NT2/D1 (cell line): ENCODE results near the gene ARL8A.
A peak's percentile ranks its signal among the peaks of the same experiment; 100 is the strongest.
"Not testable (repeated sequence)": the region's sequence is repeated elsewhere in the genome, so short reads cannot be mapped to it uniquely, and the experiment has no call there.

ENCODE experiments used
- DNase-seq: peaks from one replicate; pipeline ENCODE4 v3.0.0-alpha.2; 2011; ENCODE audit warnings: low read depth, low spot score
- H3K27me3 ChIP-seq: 2 replicates; pipeline ENCODE4 v1.6.0; 2011; ENCODE audit warnings: mild to moderate bottlenecking; ENCODE audit not compliant: insufficient read length, insufficient read depth
- H3K36me3 ChIP-seq: 2 replicates; pipeline ENCODE4 v1.6.1; 2011; ENCODE audit warnings: mild to moderate bottlenecking, low read length, mixed read lengths; ENCODE audit not compliant: insufficient read depth, insufficient read length
- H3K4me1 ChIP-seq: 2 replicates; pipeline ENCODE4 v1.5.1; 2011; ENCODE audit not compliant: insufficient read depth, insufficient read length
- H3K4me3 ChIP-seq: 2 replicates; pipeline ENCODE4 v1.5.1; 2011; ENCODE audit warnings: low read depth; ENCODE audit not compliant: insufficient read length
- H3K9ac ChIP-seq: 2 replicates; pipeline ENCODE4 v1.6.0; 2011; ENCODE audit warnings: low read depth; ENCODE audit not compliant: insufficient read length
- H3K9me3 ChIP-seq: 2 replicates; pipeline ENCODE4 v1.5.1; 2011; ENCODE audit warnings: mild to moderate bottlenecking, low read length; ENCODE audit not compliant: insufficient read depth
- SUZ12 ChIP-seq: IDR thresholded peaks from 2 replicates; pipeline ENCODE4 v1.6.1; 2011; ENCODE audit not compliant: insufficient read length, insufficient read depth; ENCODE audit errors: extremely low read depth
- YY1 ChIP-seq: IDR thresholded peaks from 2 replicates; pipeline ENCODE4 v1.6.1; 2011; ENCODE audit not compliant: insufficient read length, insufficient read depth
- ZNF274 ChIP-seq: IDR thresholded peaks from 2 replicates; pipeline ENCODE4 v1.6.1; 2011; ENCODE audit warnings: mild to moderate bottlenecking, low read depth, low read length

ARL8A gene

GRCh38 chr1:202144402-202145067 is at the start of gene ARL8A:
Gene ARL8A, minus strand, starts transcription at chr1:202144737. Its CDS starts 165 bp downstream, at chr1:202144572.
- H3K4me3 ChIP-seq = peak within 1 kb of the TSS; percentile 85
- H3K4me1 ChIP-seq = peaks cover 6% of the 10 kb centered on the region
- H3K9ac ChIP-seq = peak within 1 kb of the TSS; percentile 88
- TF ChIP-seq SUZ12 = no peak
- TF ChIP-seq YY1 = no peak
- no peak for TF ChIP-seq ZNF274
- peaks cover 22% of the 10 kb centered on the region for H3K36me3 ChIP-seq
- no peak for DNase-seq
- no peaks in the 10 kb centered on the region for H3K9me3 ChIP-seq
- H3K27me3 ChIP-seq = peaks cover 17% of the 10 kb centered on the region

- H3K27me3 ChIP-seq = peaks cover 42% of the 10 kb centered on the region
- TF ChIP-seq YY1 (no peak), ZNF274 (no peak), SUZ12 (no peak)
- DNase-seq = no peak
- peak overlapping the region; percentile 58 for H3K9ac ChIP-seq
- H3K9me3 ChIP-seq = no peaks in the 10 kb centered on the region; the same call in 1 of the 2 replicates
- no peaks in the 10 kb centered on the region for H3K36me3 ChIP-seq
- peaks cover 18% of the 10 kb centered on the region for H3K4me1 ChIP-seq
- peak overlapping the region; percentile 34 for H3K4me3 ChIP-seq
Observed at GRCh38 chr1:202194328-202194648, 49.8 kb upstream of the ARL8A start.

- peaks cover 42% of the 10 kb centered on the region for H3K27me3 ChIP-seq
- no peak for DNase-seq
- no peaks in the 10 kb centered on the region for H3K36me3 ChIP-seq
- H3K9ac ChIP-seq = peak within 1 kb of the TSS; percentile 63
- H3K4me3 ChIP-seq = peak within 1 kb of the TSS; percentile 34
- TF ChIP-seq ZNF274 (no peak), SUZ12 (peak; percentile 75), YY1 (no peak)
- H3K4me1 ChIP-seq = peaks cover 18% of the 10 kb centered on the region
- H3K9me3 ChIP-seq = no peaks in the 10 kb centered on the region; the same call in 1 of the 2 replicates
Observed at GRCh38 chr1:202193614-202194327, 49.2 kb upstream of the ARL8A start, which contains the start of gene LGR6. Gene LGR6, plus strand, starts transcription at chr1:202193799. Its CDS starts 191 bp downstream, at chr1:202193990.

- TF ChIP-seq YY1 (no peak), SUZ12 (no peak), ZNF274 (no peak)
- Histone ChIP-seq H3K4me3 (peak overlapping the region; percentile 34), H3K36me3 (no peaks in the 10 kb centered on the region), H3K9me3 (no peaks in the 10 kb centered on the region; the same call in 1 of the 2 replicates), H3K9ac (peak overlapping the region; percentile 63), H3K27me3 (peaks cover 42% of the 10 kb centered on the region), H3K4me1 (peaks cover 18% of the 10 kb centered on the region)
- peak; percentile 81 for DNase-seq
Observed at GRCh38 chr1:202192770-202193613, 48.5 kb upstream of the ARL8A start.

- not testable (repeated sequence) for H3K9me3 ChIP-seq, H3K9ac ChIP-seq, DNase-seq, H3K4me3 ChIP-seq, H3K36me3 ChIP-seq
- Histone ChIP-seq H3K4me1 (peaks cover 18% of the 10 kb centered on the region), H3K27me3 (peaks cover 36% of the 10 kb centered on the region)
Observed at GRCh38 chr1:202191391-202191790, 46.9 kb upstream of the ARL8A start.

GRCh38 chr1:202189918-202190715 is 45.6 kb upstream of the ARL8A start:
- no peak for DNase-seq
- Histone ChIP-seq H3K4me3 (no peak overlapping the region), H3K36me3 (no peaks in the 10 kb centered on the region), H3K9me3 (no peaks in the 10 kb centered on the region; the same call in 1 of the 2 replicates), H3K4me1 (peaks cover 18% of the 10 kb centered on the region), H3K9ac (no peak overlapping the region), H3K27me3 (peaks cover 23% of the 10 kb centered on the region)
- TF ChIP-seq SUZ12 (no peak), ZNF274 (no peak), YY1 (no peak)
